Keratinocyte (primary cell): ENCODE results near the gene SPATA13. TPM values are rescaled to one million over a fixed set of nuclear protein-coding genes. Genes with fewer than 3 reads are reported as not detected.

Experiments
- DNase-seq: peaks from one replicate; pipeline ENCODE4 v3.0.0-alpha.2; 2011; ENCODE audit warnings: low read depth, missing footprints, low spot score
- FAIRE-seq: peaks from 2 replicates; lab custom pipeline; 2011; peaks lifted over from hg19 to GRCh38; lab: Jason Lieb, UNC
- H2AFZ ChIP-seq: 2 replicates; pipeline ENCODE4 v1.6.0; 2012; ENCODE audit warnings: low read length, control low read depth, inconsistent platforms; ENCODE audit not compliant: control insufficient read depth
- H3K27ac ChIP-seq: 2 replicates; pipeline ENCODE4 v1.5.1; 2011; ENCODE audit warnings: low read length; ENCODE audit not compliant: control insufficient read depth, insufficient read depth
- H3K27me3 ChIP-seq: 3 replicates; pipeline ENCODE4 v1.6.0; 2011; ENCODE audit warnings: low read length; ENCODE audit not compliant: control insufficient read depth, insufficient read depth; ENCODE audit errors: extremely low read depth
- H3K36me3 ChIP-seq, 2 experiments: 2 replicates in 1 of 2; 3 replicates in 1 of 2; pipeline ENCODE4 v1.5.1; 2011; ENCODE audit warnings: low read length in 2 of 2, mild to moderate bottlenecking in 1 of 2; ENCODE audit not compliant: control insufficient read depth in 2 of 2, insufficient read depth in 2 of 2; ENCODE audit errors: extremely low read depth in 1 of 2
- H3K4me1 ChIP-seq: 3 replicates; pipeline ENCODE4 v1.5.1; 2011; ENCODE audit warnings: low read length; ENCODE audit not compliant: control insufficient read depth, insufficient read depth; ENCODE audit errors: extremely low read depth
- H3K4me2 ChIP-seq: 3 replicates; pipeline ENCODE4 v1.6.0; 2011; ENCODE audit warnings: low read depth, low read length; ENCODE audit not compliant: control insufficient read depth, insufficient read depth; ENCODE audit errors: extremely low read depth
- H3K4me3 ChIP-seq, 3 experiments: fragments of 200-600 bp in 1 of 3; sonication (generic) in 1 of 3; 2 replicates in 2 of 3; 3 replicates in 1 of 3; pipeline ENCODE4 v1.5.1; 2011 to 2016; ENCODE audit warnings: low read length in 3 of 3, mild to moderate bottlenecking in 3 of 3, control low read depth in 2 of 3, inconsistent platforms in 1 of 3, low read depth in 1 of 3, mixed read lengths in 1 of 3, mixed run types in 1 of 3, moderate library complexity in 1 of 3; ENCODE audit not compliant: control insufficient read depth in 2 of 3, insufficient read depth in 2 of 3; ENCODE audit errors: extremely low read depth in 1 of 3
- H3K79me2 ChIP-seq: 2 replicates; pipeline ENCODE4 v1.6.0; 2012; ENCODE audit warnings: low read length; ENCODE audit not compliant: control insufficient read depth, insufficient read depth
- H3K9ac ChIP-seq: 3 replicates; pipeline ENCODE4 v1.6.0; 2011; ENCODE audit warnings: low read length; ENCODE audit not compliant: control insufficient read depth, insufficient read depth; ENCODE audit errors: extremely low read depth
- H3K9me1 ChIP-seq: 3 replicates; pipeline ENCODE4 v1.6.0; 2011; ENCODE audit warnings: low read length; ENCODE audit not compliant: control insufficient read depth, insufficient read depth; ENCODE audit errors: extremely low read depth
- H3K9me3 ChIP-seq: 2 replicates; pipeline ENCODE4 v1.5.1; 2012; ENCODE audit warnings: low read depth, low read length; ENCODE audit not compliant: control insufficient read depth
- H4K20me1 ChIP-seq: 3 replicates; pipeline ENCODE4 v1.6.0; 2011; ENCODE audit warnings: low read length; ENCODE audit not compliant: control insufficient read depth, insufficient read depth; ENCODE audit errors: extremely low read depth
- EZH2 ChIP-seq: IDR thresholded peaks from one replicate; pipeline ENCODE4 v1.6.1; 2012; ENCODE audit warnings: inconsistent platforms, mild to moderate bottlenecking, low read length, moderate library complexity
- dilution Hi-C: fragments of 300-500 bp; cut with MboI; formaldehyde crosslinking; loops from one replicate; pipeline ENCODE4 v1.7.0; 2020; ENCODE audit warnings: low sequenced_read_pairs; ENCODE audit not compliant: extremely low pct_ligation_motif_present
- polyA plus RNA-seq, 5 experiments: library from polyadenylated mRNA; depleted of rRNA in 3 of 5; stranded (reverse) in 3 of 5; stranded (forward) in 1 of 5; unstranded in 1 of 5; fragments of >200 nt; gene quantifications; 1 replicate in 1 of 5; 2 replicates in 3 of 5; 3 replicates in 1 of 5; pipeline versions ENCODE4 v1.2.1 to v1.2.3, GENCODE V29; 2011 to 2012; ENCODE audit warnings: missing spikeins in 2 of 5, low read depth in 1 of 5, low replicate concordance in 1 of 5
- TF ChIP-seq, protein P1 (sequence below), 3 experiments: IDR thresholded peaks in 1 of 3; conservative IDR thresholded peaks in 1 of 3; optimal IDR thresholded peaks in 1 of 3; 2 replicates in 2 of 3; 3 replicates in 1 of 3; pipeline versions ENCODE3 to v1.5.1; 2011; ENCODE audit warnings: low read length in 3 of 3, mild to moderate bottlenecking in 3 of 3, moderate library complexity in 2 of 3, control low read depth in 1 of 3, inconsistent platforms in 1 of 3; ENCODE audit not compliant: insufficient read depth in 2 of 3; ENCODE audit errors: extremely low read depth in 1 of 3

SPATA13 gene
- polyA plus RNA-seq, 1 donor (not counting 4 experiments of a cell fraction or from before 2014, with no cell fraction given): 1.2 TPM

DNA sequence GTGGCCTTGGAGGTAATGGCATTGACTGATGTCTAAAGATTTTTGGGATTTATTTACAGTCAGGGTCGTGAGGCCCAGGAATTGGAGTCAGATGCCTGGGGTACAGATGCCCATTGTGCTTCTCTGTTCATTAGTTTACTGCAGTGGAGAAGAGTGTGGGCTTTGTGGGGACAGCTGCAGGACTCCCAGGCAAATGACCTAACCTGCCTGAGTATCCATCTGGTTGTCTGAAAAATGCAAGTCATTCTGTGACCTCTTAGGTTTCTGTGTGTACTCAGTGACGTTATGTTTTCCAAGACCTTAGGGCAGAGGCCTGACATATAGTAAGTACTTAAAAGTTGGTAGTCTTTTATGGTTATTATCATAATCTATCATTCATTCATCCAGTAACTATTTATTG lies 60.5 kb downstream of the SPATA13 start:
- dilution Hi-C loops: loop anchor here (25.0 kb wide), 1 partner anchor 184 kb away; no protein-coding TSS in a partner anchor
- Histone ChIP-seq H3K27me3 (no peaks in the 10 kb centered on the region), H3K9me3 (no peaks in the 10 kb centered on the region), H3K4me2 (no peak overlapping the region), H3K9ac (no peak overlapping the region), H3K36me3 (no peaks in the 10 kb centered on the region), H2AFZ (no peak overlapping the region), H4K20me1 (no peaks in the 10 kb centered on the region), H3K79me2 (no peaks in the 10 kb centered on the region), H3K27ac (no peak overlapping the region), H3K9me1 (no peaks in the 10 kb centered on the region), H3K4me1 (peaks cover 3% of the 10 kb centered on the region), H3K4me3 (no peak overlapping the region)
- FAIRE-seq: no peak
- DNase-seq: no peak
- TF ChIP-seq, protein P1, sequence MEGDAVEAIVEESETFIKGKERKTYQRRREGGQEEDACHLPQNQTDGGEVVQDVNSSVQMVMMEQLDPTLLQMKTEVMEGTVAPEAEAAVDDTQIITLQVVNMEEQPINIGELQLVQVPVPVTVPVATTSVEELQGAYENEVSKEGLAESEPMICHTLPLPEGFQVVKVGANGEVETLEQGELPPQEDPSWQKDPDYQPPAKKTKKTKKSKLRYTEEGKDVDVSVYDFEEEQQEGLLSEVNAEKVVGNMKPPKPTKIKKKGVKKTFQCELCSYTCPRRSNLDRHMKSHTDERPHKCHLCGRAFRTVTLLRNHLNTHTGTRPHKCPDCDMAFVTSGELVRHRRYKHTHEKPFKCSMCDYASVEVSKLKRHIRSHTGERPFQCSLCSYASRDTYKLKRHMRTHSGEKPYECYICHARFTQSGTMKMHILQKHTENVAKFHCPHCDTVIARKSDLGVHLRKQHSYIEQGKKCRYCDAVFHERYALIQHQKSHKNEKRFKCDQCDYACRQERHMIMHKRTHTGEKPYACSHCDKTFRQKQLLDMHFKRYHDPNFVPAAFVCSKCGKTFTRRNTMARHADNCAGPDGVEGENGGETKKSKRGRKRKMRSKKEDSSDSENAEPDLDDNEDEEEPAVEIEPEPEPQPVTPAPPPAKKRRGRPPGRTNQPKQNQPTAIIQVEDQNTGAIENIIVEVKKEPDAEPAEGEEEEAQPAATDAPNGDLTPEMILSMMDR (optimal IDR thresholded peaks at IDR 0.05 in 1 of 3, IDR thresholded peaks at IDR 0.05 in 1 of 3, conservative IDR thresholded peaks at IDR 0.05 in 1 of 3; ENCODE audit: extremely low read depth in 1 of 3, insufficient read depth in 2 of 3, low read length in 3 of 3): no peak
- no peak for TF ChIP-seq EZH2

GRCh38 chr13:24222756-24223155 lies 62.2 kb downstream of the SPATA13 start:
- Histone ChIP-seq H3K9me1 (no peaks in the 10 kb centered on the region), H3K4me1 (no peaks in the 10 kb centered on the region), H3K27ac (no peak overlapping the region), H3K79me2 (no peaks in the 10 kb centered on the region), H3K4me2 (no peak overlapping the region), H3K9me3 (no peaks in the 10 kb centered on the region), H3K9ac (no peak overlapping the region), H3K27me3 (no peaks in the 10 kb centered on the region), H4K20me1 (no peaks in the 10 kb centered on the region), H3K36me3 (no peaks in the 10 kb centered on the region), H2AFZ (no peak overlapping the region), H3K4me3 (no peak overlapping the region)
- TF ChIP-seq, protein P1 (optimal IDR thresholded peaks at IDR 0.05 in 1 of 3, IDR thresholded peaks at IDR 0.05 in 1 of 3, conservative IDR thresholded peaks at IDR 0.05 in 1 of 3; ENCODE audit: extremely low read depth in 1 of 3, insufficient read depth in 2 of 3, low read length in 3 of 3): no peak
- TF ChIP-seq EZH2: no peak
- dilution Hi-C loops: loop anchor here (25.0 kb wide), 1 partner anchor 185 kb away; no protein-coding TSS in a partner anchor
- DNase-seq: no peak
- no peak for FAIRE-seq
